H1 (cell line): ENCODE measurements around the gene SLC15A3. TPM values are rescaled to one million over a fixed set of nuclear protein-coding genes. Genes with fewer than 3 reads are reported as not detected.

Experiments used
- CTCF ChIA-PET: fragments of 300-600 bp; sonication (Branson Sonifier 250); formaldehyde crosslinking; loops from one replicate; lab custom pipeline; 2021; ENCODE audit not compliant: partially characterized antibody; lab: Charles Lee
- POLR2A ChIA-PET: fragments of 300-600 bp; sonication (Branson Sonifier 250); formaldehyde crosslinking; loops from one replicate; lab custom pipeline; 2021; ENCODE audit warnings: inconsistent platforms; ENCODE audit not compliant: partially characterized antibody; lab: Charles Lee
- DNase-seq, 2 experiments: peaks; one replicate each; pipeline versions ENCODE4 v3.0.0 to v3.0.0-alpha.2; 2010 to 2022; ENCODE audit warnings: low spot score in 2 of 2, low read depth in 1 of 2, mixed read lengths in 1 of 2
- FAIRE-seq: peaks from 2 replicates; lab custom pipeline; 2011; peaks lifted over from hg19 to GRCh38; lab: Jason Lieb, UNC
- H2AFZ ChIP-seq: 2 replicates; pipeline ENCODE4 v1.8.1; 2012; ENCODE audit warnings: low read length, inconsistent platforms
- H2AK5ac ChIP-seq: 2 replicates; pipeline ENCODE4 v1.6.1; 2013; ENCODE audit warnings: low read depth, low read length
- H2BK120ac ChIP-seq: replicated peaks from 2 replicates; pipeline ENCODE3; 2013; ENCODE audit warnings: low read depth, low read length, inconsistent platforms
- H2BK12ac ChIP-seq: 2 replicates; pipeline ENCODE4 v1.6.1; 2013; ENCODE audit warnings: low read depth, low read length
- H2BK15ac ChIP-seq: 2 replicates; pipeline ENCODE4 v1.6.1; 2013; ENCODE audit warnings: low read length
- H2BK20ac ChIP-seq: 2 replicates; pipeline ENCODE4 v1.6.1; 2013; ENCODE audit warnings: low read length
- H2BK5ac ChIP-seq: 2 replicates; pipeline ENCODE4 v1.6.1; 2013; ENCODE audit warnings: low read depth, low read length
- H3K14ac ChIP-seq: 2 replicates; pipeline ENCODE4 v1.6.1; 2013; ENCODE audit warnings: inconsistent platforms; ENCODE audit not compliant: insufficient read length
- H3K18ac ChIP-seq: 2 replicates; pipeline ENCODE4 v1.6.1; 2013; ENCODE audit warnings: low read length; ENCODE audit errors: extremely low read depth
- H3K23ac ChIP-seq: 2 replicates; pipeline ENCODE4 v1.6.1; 2013; ENCODE audit warnings: inconsistent platforms; ENCODE audit not compliant: insufficient read length
- H3K23me2 ChIP-seq: 2 replicates; pipeline ENCODE4 v1.6.1; 2013; ENCODE audit warnings: low read depth, low read length
- H3K27ac ChIP-seq: 2 replicates; pipeline ENCODE4 v1.6.1; 2011; ENCODE audit warnings: low read depth, low read length, inconsistent platforms
- H3K27me3 ChIP-seq, 4 experiments: replicated peaks in 1 of 4; 1 replicate in 1 of 4; 2 replicates in 3 of 4; pipeline versions ENCODE4 v1.6.1 to v1.8.1; 2011 to 2013; ENCODE audit warnings: low read length in 3 of 4, mild to moderate bottlenecking in 3 of 4, inconsistent platforms in 2 of 4, mixed read lengths in 2 of 4, moderate library complexity in 1 of 4; ENCODE audit not compliant: control insufficient read depth in 3 of 4, insufficient read depth in 3 of 4; ENCODE audit errors: extremely low read depth in 1 of 4
- H3K36me3 ChIP-seq, 4 experiments: 2 replicates each; pipeline versions ENCODE4 v1.6.1 to v1.8.1; 2011 to 2013; ENCODE audit warnings: mild to moderate bottlenecking in 4 of 4, low read length in 3 of 4, moderate library complexity in 2 of 4, control low read depth in 1 of 4, inconsistent platforms in 1 of 4; ENCODE audit not compliant: insufficient read depth in 4 of 4, control insufficient read depth in 2 of 4
- H3K4ac ChIP-seq: replicated peaks from 2 replicates; pipeline ENCODE3; 2013; ENCODE audit warnings: low read length, low read depth, mixed read lengths, inconsistent platforms; ENCODE audit not compliant: insufficient read length
- H3K4me1 ChIP-seq, 4 experiments: replicated peaks in 1 of 4; 1 replicate in 1 of 4; 2 replicates in 3 of 4; pipeline versions ENCODE4 v1.6.1 to v1.8.1; 2011 to 2013; ENCODE audit warnings: low read length in 3 of 4, inconsistent platforms in 2 of 4, mixed read lengths in 1 of 4; ENCODE audit not compliant: insufficient read depth in 4 of 4, control insufficient read depth in 3 of 4
- H3K4me2 ChIP-seq, 2 experiments: 2 replicates each; pipeline versions ENCODE4 v1.6.1 to v1.8.1; 2011 to 2013; ENCODE audit warnings: low read depth in 2 of 2, low read length in 2 of 2, control low read depth in 1 of 2, inconsistent platforms in 1 of 2, mild to moderate bottlenecking in 1 of 2; ENCODE audit not compliant: insufficient read depth in 1 of 2
- H3K4me3 ChIP-seq, 4 experiments: fragments of 200-600, 300-600 bp in 1 of 4; sonication (generic), shearing (Covaris generic), sonication (Bioruptor Twin) in 1 of 4; 2 replicates each; pipeline versions ENCODE4 v1.5.1 to v1.8.1; 2011 to 2016; ENCODE audit warnings: low read length in 4 of 4, low read depth in 3 of 4, control low read depth in 2 of 4, inconsistent platforms in 2 of 4, mild to moderate bottlenecking in 2 of 4, mixed read lengths in 1 of 4, moderate library complexity in 1 of 4; ENCODE audit not compliant: insufficient read depth in 2 of 4; ENCODE audit errors: extremely low read depth in 1 of 4
- H3K56ac ChIP-seq: replicated peaks from 2 replicates; pipeline ENCODE3; 2013; ENCODE audit warnings: low read depth, mild to moderate bottlenecking, mixed read lengths, low read length, inconsistent platforms; ENCODE audit not compliant: insufficient read length
- H3K79me1 ChIP-seq: 2 replicates; pipeline ENCODE4 v1.6.1; 2013; ENCODE audit warnings: low read depth, low read length, control low read depth
- H3K79me2 ChIP-seq, 2 experiments: 2 replicates each; pipeline versions ENCODE4 v1.6.1 to v1.8.1; 2012 to 2013; ENCODE audit warnings: low read length in 2 of 2, mild to moderate bottlenecking in 2 of 2, inconsistent platforms in 1 of 2; ENCODE audit not compliant: insufficient read depth in 2 of 2, control insufficient read depth in 1 of 2
- H3K9ac ChIP-seq, 4 experiments: replicated peaks in 1 of 4; 1 replicate in 1 of 4; 2 replicates in 3 of 4; pipeline versions ENCODE4 v1.6.1 to v1.8.1; 2011 to 2013; ENCODE audit warnings: low read depth in 3 of 4, low read length in 3 of 4, control low read depth in 2 of 4, mild to moderate bottlenecking in 2 of 4, moderate library complexity in 2 of 4, inconsistent platforms in 1 of 4; ENCODE audit errors: extremely low read depth in 1 of 4
- H3K9me3 ChIP-seq, 2 experiments: 2 replicates each; pipeline versions ENCODE4 v1.6.1 to v1.8.1; 2012 to 2013; ENCODE audit warnings: mild to moderate bottlenecking in 2 of 2, moderate library complexity in 2 of 2, control low read depth in 1 of 2, inconsistent platforms in 1 of 2, low read depth in 1 of 2, low read length in 1 of 2, mixed read lengths in 1 of 2; ENCODE audit not compliant: insufficient read depth in 2 of 2
- H4K20me1 ChIP-seq, 2 experiments: replicated peaks in 1 of 2; 2 replicates each; pipeline versions ENCODE3 to v1.8.1; 2011 to 2013; ENCODE audit warnings: inconsistent platforms in 2 of 2, low read length in 2 of 2, mild to moderate bottlenecking in 1 of 2; ENCODE audit not compliant: insufficient read depth in 2 of 2, control insufficient read depth in 1 of 2
- H4K5ac ChIP-seq: 2 replicates; pipeline ENCODE4 v1.6.1; 2013; ENCODE audit warnings: low read length, low read depth, mixed read lengths, inconsistent platforms; ENCODE audit not compliant: insufficient read length
- H4K8ac ChIP-seq: 2 replicates; pipeline ENCODE4 v1.8.0; 2013; ENCODE audit warnings: mild to moderate bottlenecking, moderate library complexity, low read length, inconsistent platforms; ENCODE audit not compliant: insufficient read depth; ENCODE audit errors: extremely low read depth
- H4K91ac ChIP-seq: replicated peaks from 2 replicates; pipeline ENCODE3; 2013; ENCODE audit warnings: low read length, mixed read lengths, inconsistent platforms; ENCODE audit not compliant: insufficient read length
- CTCF ChIP-seq, 3 experiments: IDR thresholded peaks; 1 replicate in 2 of 3; 2 replicates in 1 of 3; pipeline versions ENCODE4 v1.5.1 to v1.6.1; 2011; ENCODE audit warnings: low read length in 3 of 3, mild to moderate bottlenecking in 3 of 3, inconsistent platforms in 2 of 3, low read depth in 1 of 3, moderate library complexity in 1 of 3; ENCODE audit not compliant: insufficient read depth in 1 of 3; ENCODE audit errors: control extremely low read depth in 1 of 3
- EGR1 ChIP-seq: IDR thresholded peaks from 2 replicates; pipeline ENCODE4 v1.6.1; 2011; ENCODE audit warnings: low read depth, low read length, borderline replicate concordance
- EZH2 ChIP-seq: fragments of 200-600 bp; sonication (generic); IDR thresholded peaks from 2 replicates; pipeline ENCODE4 v1.7.1; 2012; ENCODE audit warnings: low read depth, mild to moderate bottlenecking, moderate library complexity, low read length, inconsistent platforms; ENCODE audit not compliant: severe bottlenecking
- HDAC2 ChIP-seq, 2 experiments: fragments of 300-600 bp in 1 of 2; sonication (generic) in 1 of 2; IDR thresholded peaks; 2 replicates each; pipeline ENCODE4 v1.6.1; 2011 to 2012; ENCODE audit warnings: low read depth in 2 of 2, low read length in 2 of 2, mild to moderate bottlenecking in 2 of 2, moderate library complexity in 2 of 2, borderline replicate concordance in 1 of 2, inconsistent platforms in 1 of 2
- JUN ChIP-seq: IDR thresholded peaks from 2 replicates; pipeline ENCODE4 v1.6.1; 2011; ENCODE audit warnings: low read depth, mild to moderate bottlenecking, improper control_type of control experiment, low read length
- NRF1 ChIP-seq: IDR thresholded peaks from 2 replicates; pipeline ENCODE4 v1.6.1; 2011; ENCODE audit warnings: mild to moderate bottlenecking, low read depth, low read length, improper control_type of control experiment
- RAD21 ChIP-seq, 2 experiments: IDR thresholded peaks in 1 of 2; conservative IDR thresholded peaks in 1 of 2; 2 replicates each; pipeline ENCODE4 v1.6.1; 2011; ENCODE audit warnings: low read depth in 2 of 2, low read length in 2 of 2, improper control_type of control experiment in 1 of 2, inconsistent platforms in 1 of 2, mild to moderate bottlenecking in 1 of 2, moderate library complexity in 1 of 2
- SIRT6 ChIP-seq: IDR thresholded peaks from one replicate; pipeline ENCODE4 v1.7.1; 2012; ENCODE audit warnings: low read length, inconsistent platforms
- SIX5 ChIP-seq: IDR thresholded peaks from 2 replicates; pipeline ENCODE4 v1.6.1; 2011; ENCODE audit warnings: mild to moderate bottlenecking, low read depth, low read length
- SP4 ChIP-seq: IDR thresholded peaks from 2 replicates; pipeline ENCODE4 v1.6.1; 2012; ENCODE audit warnings: low read length, inconsistent platforms
- TCF12 ChIP-seq: IDR thresholded peaks from 2 replicates; pipeline ENCODE4 v1.6.1; 2011; ENCODE audit warnings: low read depth, mild to moderate bottlenecking, low read length
- WGBS, 2 experiments: shearing (Covaris generic) in 1 of 2; methylation state at CpG; one replicate each; pipeline versions ENCODE4 v1.1.6 to v1.1.7; 2013 to 2015; ENCODE audit warnings: low lambda C conversion rate in 2 of 2, mixed read lengths in 2 of 2, inconsistent platforms in 1 of 2, low coverage in 1 of 2, missing lambda C conversion rate in 1 of 2; ENCODE audit not compliant: insufficient replicate concordance in 2 of 2, insufficient coverage in 1 of 2, insufficient read length in 1 of 2; ENCODE audit errors: extremely low coverage in 1 of 2, missing lambda C conversion rate in 1 of 2; 5-methylcytosine and 5-hydroxymethylcytosine counted together
- polyA plus RNA-seq, 7 experiments: library from polyadenylated mRNA; depleted of rRNA in 3 of 7; stranded (reverse) in 5 of 7; unstranded in 2 of 7; fragments of >200 nt in 5 of 7; fragments of 200-250 nt in 2 of 7; gene quantifications; 1 replicate in 5 of 7; 2 replicates in 1 of 7; 4 replicates in 1 of 7; pipeline versions ENCODE4 v1.2.1 to v1.2.3, GENCODE V29; 2011 to 2013; ENCODE audit warnings: missing spikeins in 2 of 7, mixed read lengths in 2 of 7
- total RNA-seq: library from RNA; stranded (reverse); fragmentation: NEBNext Ultra II Directional; extraction: Animal tissue kit (Norgen Biotek cat#: 25700); gene quantifications from 2 replicates; pipeline ENCODE4 v1.2.1, GENCODE V29; 2021

Gene SLC15A3
- total and polyA plus RNA-seq, 2 of the 8 experiments (the other 6 are each of a cell fraction or from before 2014, with no cell fraction given): 25.8 to 31.0 TPM

DNA sequence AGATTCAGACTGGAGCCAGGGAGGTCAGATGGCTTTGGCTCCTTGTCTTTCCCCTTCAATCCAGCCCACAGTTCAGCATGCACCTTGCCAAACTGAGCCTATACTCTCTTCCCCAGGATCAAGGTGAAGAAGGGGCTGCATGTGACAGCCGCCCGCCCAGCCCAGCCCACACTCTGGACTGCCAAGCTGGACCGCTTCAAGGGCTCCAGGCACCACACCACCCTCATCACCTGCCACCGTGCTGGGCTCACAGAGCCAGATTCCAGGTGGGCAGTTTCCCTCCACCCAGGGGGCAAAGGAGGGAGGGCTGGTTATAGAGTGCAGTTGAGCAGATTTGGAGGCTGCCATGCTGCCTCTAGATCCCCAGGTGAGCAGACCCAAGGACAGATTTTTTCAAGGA is 21.6 kb downstream of the SLC15A3 start:
- H3K27me3 ChIP-seq: no peaks in the 10 kb centered on the region
- H2BK12ac ChIP-seq: no peak overlapping the region
- H3K36me3 ChIP-seq: peaks cover 10 to 57% (median 24%) of the 10 kb centered on the region in 4 experiments; a peak in 7 of 8 replicates
- H3K79me2 ChIP-seq: no peaks in the 10 kb centered on the region
- no peak overlapping the region for H3K4ac ChIP-seq
- H4K91ac ChIP-seq: no peak overlapping the region
- H3K9ac ChIP-seq: no peak overlapping the region
- H2BK20ac ChIP-seq: no peak overlapping the region
- no peak overlapping the region for H3K56ac ChIP-seq
- no peak overlapping the region for H2BK5ac ChIP-seq
- DNase-seq (no peak), FAIRE-seq (no peak)
- H2AK5ac ChIP-seq: no peak overlapping the region
- WGBS, 2 experiments: no CpG with 5 or more reads among the region's 4 CpGs
- POLR2A ChIA-PET: interaction anchor here (0.7 to 1.7 kb wide), 4 partner anchors 9 to 15 kb away, joined by 3 to 8 read pairs (median 4); no protein-coding TSS in a partner anchor
- H2AFZ ChIP-seq: no peak overlapping the region
- peaks cover 7 to 12% of the 10 kb centered on the region in 2 experiments for H4K20me1 ChIP-seq
- H3K4me1 ChIP-seq: peaks cover 4 to 6% (median 5%) of the 10 kb centered on the region in 4 experiments; a peak in 6 of 7 replicates
- CTCF ChIA-PET: interaction anchor here (0.5 to 1.1 kb wide), 5 partner anchors 10 to 95 kb away, joined by 3 to 5 read pairs (median 3); no protein-coding TSS in a partner anchor
- H3K27ac ChIP-seq: no peak overlapping the region
- peaks cover 9% of the 10 kb centered on the region for H3K79me1 ChIP-seq
- no peak overlapping the region for H4K8ac ChIP-seq
- no peak overlapping the region for H3K14ac ChIP-seq
- H2BK15ac ChIP-seq: no peak overlapping the region
- H3K23ac ChIP-seq: no peak overlapping the region
- no peaks in the 10 kb centered on the region for H3K9me3 ChIP-seq
- H3K18ac ChIP-seq: no peak overlapping the region
- H3K4me2 ChIP-seq: no peak overlapping the region
- H4K5ac ChIP-seq: no peak overlapping the region
- H2BK120ac ChIP-seq: no peak overlapping the region
- peaks cover 3% of the 10 kb centered on the region; the same call in 1 of the 2 replicates for H3K23me2 ChIP-seq
- no peak overlapping the region for H3K4me3 ChIP-seq
- TF ChIP-seq HDAC2 (IDR thresholded peaks at IDR 0.05; ENCODE audit: borderline replicate concordance in 1 of 2, low read depth in 2 of 2, low read length in 2 of 2): no peak
- TF ChIP-seq CTCF (IDR thresholded peaks at IDR 0.05; ENCODE audit: control extremely low read depth in 1 of 3, insufficient read depth in 1 of 3, low read depth in 1 of 3, low read length in 3 of 3): no peak
- TF ChIP-seq EZH2: no peak
- TF ChIP-seq NRF1: no peak
- no peak for TF ChIP-seq SIX5
- no peak for TF ChIP-seq JUN
- TF ChIP-seq SP4: no peak
- TF ChIP-seq RAD21 (IDR thresholded peaks at IDR 0.05 in 1 of 2, conservative IDR thresholded peaks at IDR 0.05 in 1 of 2; ENCODE audit: low read depth in 2 of 2, low read length in 2 of 2): no peak
- TF ChIP-seq EGR1: no peak
- no peak for TF ChIP-seq SIRT6
- no peak for TF ChIP-seq TCF12
